HG03342 (cell line): ENCODE measurements around the gene CABLES2.
"Not testable (repeated sequence)": the region's sequence is repeated elsewhere in the genome, so short reads cannot be mapped to it uniquely, and the experiment has no call there.

Experiments
- ATAC-seq: cut with Tn5 transposase; IDR thresholded peaks from one replicate; pipeline ENCODE4 v1.9.1; 2021; ENCODE audit warnings: mild to moderate bottlenecking, moderate library complexity; ENCODE audit not compliant: unreplicated experiment

CABLES2 gene

GRCh38 chr20:62437496-62437895 is 30.4 kb upstream of the CABLES2 start:
- no peak for ATAC-seq

- ATAC-seq: no peak
These were observed 29.6 kb upstream of the CABLES2 start for GRCh38 chr20:62436692-62437091.

GRCh38 chr20:62433658-62434497 is 26.8 kb upstream of the CABLES2 start:
- no peak for ATAC-seq

- no peak for ATAC-seq
These were observed 23.9 kb upstream of the CABLES2 start for GRCh38 chr20:62430866-62431447.

- ATAC-seq: no peak
These were observed 23.3 kb upstream of the CABLES2 start for GRCh38 chr20:62430311-62430853.

- no peak for ATAC-seq
These were observed 22.6 kb upstream of the CABLES2 start for GRCh38 chr20:62429455-62430310.

GRCh38 chr20:62428396-62429295 is 21.6 kb upstream of the CABLES2 start:
- no peak for ATAC-seq

- ATAC-seq: no peak
These were observed 20.9 kb upstream of the CABLES2 start for GRCh38 chr20:62428002-62428372.

GRCh38 chr20:62427172-62428001 is 20.3 kb upstream of the CABLES2 start, which contains the start of gene RBBP8NL:
RBBP8NL (minus strand) TSS chr20:62427539; CDS start chr20:62419647, 7,892 bp downstream.
- no peak for ATAC-seq

- no peak for ATAC-seq
These were observed 19.6 kb upstream of the CABLES2 start for GRCh38 chr20:62426699-62427131.

- not testable (repeated sequence) for ATAC-seq
These were observed 18.9 kb upstream of the CABLES2 start for GRCh38 chr20:62426059-62426348.

- no peak for ATAC-seq
These were observed 18.4 kb upstream of the CABLES2 start for GRCh38 chr20:62425281-62426058.

GRCh38 chr20:62424249-62425107 is 17.4 kb upstream of the CABLES2 start:
- no peak for ATAC-seq

- no peak for ATAC-seq
These were observed 16.2 kb upstream of the CABLES2 start for GRCh38 chr20:62423326-62423706.

GRCh38 chr20:62422636-62423325 is 15.7 kb upstream of the CABLES2 start:
- ATAC-seq: no peak

GRCh38 chr20:62421716-62421990 is 14.6 kb upstream of the CABLES2 start:
- no peak for ATAC-seq
